ENCODE results near the gene TMPRSS12. TPM values are rescaled to one million over a fixed set of nuclear protein-coding genes. Genes with fewer than 3 reads are reported as not detected.
"Not testable (repeated sequence)": the region's sequence is repeated elsewhere in the genome, so short reads cannot be mapped to it uniquely, and the experiment has no call there.

TMPRSS12 gene
- total RNA-seq, 1 donor from 2014 or later: not detected

- intact Hi-C loops (cut with micrococcal nuclease): no loop called here
These were observed 83.2 kb downstream of the TMPRSS12 start for GRCh38 chr12:50925920-50926319.

GRCh38 chr12:50926415-50926814 lies 83.7 kb downstream of the TMPRSS12 start:
- intact Hi-C loops (cut with micrococcal nuclease): no loop called here

- intact Hi-C loops (cut with micrococcal nuclease): not testable (repeated sequence)
These were observed 84.2 kb downstream of the TMPRSS12 start for GRCh38 chr12:50926932-50927331.

GRCh38 chr12:50927356-50927755 lies 84.6 kb downstream of the TMPRSS12 start:
- intact Hi-C loops (cut with micrococcal nuclease): no loop called here

- intact Hi-C loops (cut with micrococcal nuclease): no loop called here
These were observed 85.1 kb downstream of the TMPRSS12 start for GRCh38 chr12:50927766-50928224.

- intact Hi-C loops (cut with micrococcal nuclease): no loop called here
These were observed 85.7 kb downstream of the TMPRSS12 start for GRCh38 chr12:50928392-50928791.

- intact Hi-C loops (cut with micrococcal nuclease): no loop called here
These were observed 87.1 kb downstream of the TMPRSS12 start for GRCh38 chr12:50929831-50930230.

- intact Hi-C loops (cut with micrococcal nuclease): not testable (repeated sequence)
These were observed 87.8 kb downstream of the TMPRSS12 start for GRCh38 chr12:50930477-50930876.

- intact Hi-C loops (cut with micrococcal nuclease): no loop called here
These were observed 90.1 kb downstream of the TMPRSS12 start for GRCh38 chr12:50932787-50933280.

- intact Hi-C loops (cut with micrococcal nuclease): no loop called here
These were observed 90.9 kb downstream of the TMPRSS12 start for GRCh38 chr12:50933459-50934124.

GRCh38 chr12:50934371-50934851 lies 91.7 kb downstream of the TMPRSS12 start:
- intact Hi-C loops (cut with micrococcal nuclease): no loop called here

GRCh38 chr12:50934981-50935807 lies 92.5 kb downstream of the TMPRSS12 start:
- intact Hi-C loops (cut with micrococcal nuclease): no loop called here

GRCh38 chr12:50936821-50937530 lies 94.2 kb downstream of the TMPRSS12 start:
- intact Hi-C loops (cut with micrococcal nuclease): no loop called here

Other genes starting within 250 kb of the TMPRSS12 start
- 41.0 and 47.0 TPM in 2 replicates for gene ATF1, start 78.8 kb upstream of the TMPRSS12 start, total RNA-seq
- gene HIGD1C, start 109.6 kb downstream of the TMPRSS12 start, total RNA-seq: not detected in 2 replicates
- 51.8 and 52.1 TPM in 2 replicates for gene SLC11A2, start 183.5 kb downstream of the TMPRSS12 start, total RNA-seq
- 69.4 and 78.5 TPM in 2 replicates for gene LETMD1, start 205.4 kb downstream of the TMPRSS12 start, total RNA-seq
- 21.8 and 23.1 TPM in 2 replicates for gene CSRNP2, start 240.7 kb downstream of the TMPRSS12 start, total RNA-seq